Mesenchymal stem cell (in vitro differentiated cells and primary cell): ENCODE data around the gene PPP3CA.

Experiments used
- DNase-seq: peaks from one replicate; pipeline ENCODE4 v3.0.0-alpha.2; 2013
- H2AFZ ChIP-seq: one replicate; pipeline ENCODE4 v1.6.1; 2013; ENCODE audit warnings: low read depth, mild to moderate bottlenecking, control low read depth, inconsistent platforms, low read length, moderate library complexity
- H2AK5ac ChIP-seq: 2 replicates; pipeline ENCODE4 v1.6.1; 2013; ENCODE audit warnings: low read length, moderate library complexity, mild to moderate bottlenecking, inconsistent platforms; ENCODE audit not compliant: severe bottlenecking
- H2BK120ac ChIP-seq: one replicate; pipeline ENCODE4 v1.6.1; 2013; ENCODE audit warnings: low read depth, mild to moderate bottlenecking, inconsistent platforms, low read length, moderate library complexity
- H2BK12ac ChIP-seq, 2 experiments: one replicate each; pipeline ENCODE4 v1.6.1; 2013; ENCODE audit warnings: inconsistent platforms in 2 of 2, low read length in 2 of 2, mild to moderate bottlenecking in 2 of 2, moderate library complexity in 2 of 2, control low read depth in 1 of 2
- H2BK15ac ChIP-seq: one replicate; pipeline ENCODE4 v1.6.1; 2013; ENCODE audit warnings: mild to moderate bottlenecking, low read depth, inconsistent platforms; ENCODE audit not compliant: poor library complexity, severe bottlenecking
- H2BK5ac ChIP-seq: 2 replicates; pipeline ENCODE4 v1.6.1; 2013; ENCODE audit warnings: low read depth, mild to moderate bottlenecking, low read length, control low read depth, inconsistent platforms; ENCODE audit not compliant: poor library complexity, severe bottlenecking
- H3K14ac ChIP-seq, 2 experiments: one replicate each; pipeline ENCODE4 v1.6.1; 2013; ENCODE audit warnings: inconsistent platforms in 2 of 2, low read length in 2 of 2, control low read depth in 1 of 2, mild to moderate bottlenecking in 1 of 2, moderate library complexity in 1 of 2
- H3K18ac ChIP-seq, 2 experiments: one replicate each; pipeline ENCODE4 v1.6.1; 2013; ENCODE audit warnings: inconsistent platforms in 2 of 2, low read length in 2 of 2, control low read depth in 1 of 2, low read depth in 1 of 2, mild to moderate bottlenecking in 1 of 2
- H3K23ac ChIP-seq, 2 experiments: one replicate each; pipeline ENCODE4 v1.6.1; 2013; ENCODE audit warnings: inconsistent platforms in 2 of 2, low read length in 2 of 2, mild to moderate bottlenecking in 2 of 2, moderate library complexity in 2 of 2, control low read depth in 1 of 2
- H3K27ac ChIP-seq: 2 replicates; pipeline ENCODE4 v1.5.1; 2013; ENCODE audit warnings: mild to moderate bottlenecking, moderate library complexity, low read length, control low read depth, inconsistent platforms; ENCODE audit not compliant: poor library complexity, severe bottlenecking
- H3K27me3 ChIP-seq, 2 experiments: 2 replicates each; pipeline versions ENCODE4 v1.6.1 to v1.7.0; 2013; ENCODE audit warnings: low read length in 2 of 2, mild to moderate bottlenecking in 2 of 2, moderate library complexity in 2 of 2, control low read depth in 1 of 2, inconsistent platforms in 1 of 2; ENCODE audit not compliant: control insufficient read depth in 1 of 2, insufficient read depth in 1 of 2
- H3K36me3 ChIP-seq, 2 experiments: 2 replicates each; pipeline versions ENCODE4 v1.6.1 to v1.7.0; 2013; ENCODE audit warnings: low read length in 2 of 2, control low read depth in 1 of 2, inconsistent platforms in 1 of 2, low read depth in 1 of 2, mild to moderate bottlenecking in 1 of 2; ENCODE audit not compliant: insufficient read depth in 2 of 2, control insufficient read depth in 1 of 2
- H3K4ac ChIP-seq, 2 experiments: one replicate each; pipeline ENCODE4 v1.6.1; 2013; ENCODE audit warnings: inconsistent platforms in 2 of 2, low read length in 2 of 2, mild to moderate bottlenecking in 2 of 2, moderate library complexity in 2 of 2, control low read depth in 1 of 2, low read depth in 1 of 2
- H3K4me1 ChIP-seq: 2 replicates; pipeline ENCODE4 v1.6.1; 2013; ENCODE audit warnings: low read depth, low read length, control low read depth; ENCODE audit not compliant: control insufficient read depth, insufficient read depth
- H3K4me2 ChIP-seq: 2 replicates; pipeline ENCODE4 v1.6.1; 2013; ENCODE audit warnings: low read length, mild to moderate bottlenecking, inconsistent platforms; ENCODE audit not compliant: poor library complexity, severe bottlenecking
- H3K4me3 ChIP-seq, 2 experiments: 2 replicates each; pipeline versions ENCODE4 v1.5.1 to v1.7.0; 2013; ENCODE audit warnings: low read length in 2 of 2, mild to moderate bottlenecking in 2 of 2, control low read depth in 1 of 2, low read depth in 1 of 2; ENCODE audit not compliant: insufficient read depth in 1 of 2
- H3K79me1 ChIP-seq: replicated peaks from 2 replicates; pipeline ENCODE4 v1.6.1; 2013; ENCODE audit warnings: mild to moderate bottlenecking, control low read depth, low read length, inconsistent platforms; ENCODE audit not compliant: poor library complexity, severe bottlenecking
- H3K9ac ChIP-seq: 2 replicates; pipeline ENCODE4 v1.7.0; 2013; ENCODE audit warnings: mild to moderate bottlenecking, low read length, moderate library complexity
- H3K9me3 ChIP-seq: 2 replicates; pipeline ENCODE4 v1.7.0; 2013; ENCODE audit warnings: mild to moderate bottlenecking, low read length; ENCODE audit not compliant: control insufficient read depth
- H4K8ac ChIP-seq: one replicate; pipeline ENCODE4 v1.6.1; 2013; ENCODE audit warnings: inconsistent platforms, mild to moderate bottlenecking, low read length, moderate library complexity
- H4K91ac ChIP-seq: one replicate; pipeline ENCODE4 v1.6.1; 2013; ENCODE audit warnings: mild to moderate bottlenecking, low read length, inconsistent platforms
- WGBS: methylation state at CpG from one replicate; pipeline ENCODE4 v1.1.7; 2013; ENCODE audit warnings: mixed read lengths; 5-methylcytosine and 5-hydroxymethylcytosine counted together

PPP3CA gene

GRCh38 chr4:101347557-101348366 lies 436 bp upstream of the PPP3CA start:
- Histone ChIP-seq H3K4me3 (peak overlapping the region; percentile 98), H4K8ac (peak overlapping the region; percentile 70), H2BK120ac (peak overlapping the region; percentile 85), H3K9me3 (no peaks in the 10 kb centered on the region), H2BK5ac (peak overlapping the region; percentile 84), H2BK12ac (peak overlapping the region in 1 of 2 experiments; percentile 78), H3K23ac (peak overlapping the region in 1 of 2 experiments; percentile 90), H3K4me2 (peak overlapping the region; percentile 71), H3K4me1 (peaks cover 12% of the 10 kb centered on the region), H4K91ac (peak overlapping the region; percentile 79), H3K9ac (peak overlapping the region; percentile 94), H3K27ac (peak overlapping the region; percentile 85), H3K36me3 (no peaks in the 10 kb centered on the region), H3K79me1 (peaks cover 2% of the 10 kb centered on the region), H2AFZ (peak overlapping the region; percentile 87), H3K18ac (peak overlapping the region; percentile 71 to 100), H3K14ac (peak overlapping the region in 1 of 2 experiments; percentile 98), H2BK15ac (no peak overlapping the region), H2AK5ac (no peak overlapping the region), H3K4ac (peak overlapping the region in 1 of 2 experiments; percentile 85), H3K27me3 (no peaks in the 10 kb centered on the region)
- under 1% methylated on average over 61 of the region's 71 CpGs for WGBS
- peak; percentile 97 for DNase-seq

GRCh38 chr4:101346351-101347266 lies 717 bp downstream of the PPP3CA start:
- WGBS = under 1% methylated on average over 64 of the region's 93 CpGs
- H3K36me3 ChIP-seq = no peaks in the 10 kb centered on the region
- H3K9ac ChIP-seq = peak overlapping the region; percentile 87
- peak overlapping the region; percentile 62 for H3K27ac ChIP-seq
- H2AFZ ChIP-seq = peak overlapping the region; percentile 85
- peak; percentile 86 for DNase-seq
- H2BK5ac ChIP-seq = peak overlapping the region; percentile 80
- H2BK120ac ChIP-seq = peak overlapping the region; percentile 85
- peak overlapping the region; percentile 95 for H4K91ac ChIP-seq
- peak overlapping the region; percentile 98 to 100 for H3K18ac ChIP-seq
- H3K14ac ChIP-seq = peak overlapping the region; percentile 21 to 92
- H4K8ac ChIP-seq = peak overlapping the region; percentile 86
- peak overlapping the region; percentile 89 to 94 for H3K4ac ChIP-seq
- peak overlapping the region; percentile 79 for H3K4me2 ChIP-seq
- no peak overlapping the region for H2AK5ac ChIP-seq
- H3K9me3 ChIP-seq = no peaks in the 10 kb centered on the region
- peak overlapping the region; percentile 46 to 95 for H2BK12ac ChIP-seq
- H3K4me3 ChIP-seq = peak overlapping the region; percentile 83 to 98
- H2BK15ac ChIP-seq = peak overlapping the region; percentile 88
- peak overlapping the region in 1 of 2 experiments; percentile 100 for H3K23ac ChIP-seq
- peaks cover 2% of the 10 kb centered on the region for H3K79me1 ChIP-seq
- H3K27me3 ChIP-seq = no peaks in the 10 kb centered on the region
- H3K4me1 ChIP-seq = peaks cover 12% of the 10 kb centered on the region

GRCh38 chr4:101345596-101346350 lies 1.6 kb downstream of the PPP3CA start:
- DNase-seq = peak; percentile 70
- peaks cover 2% of the 10 kb centered on the region for H3K79me1 ChIP-seq
- H2BK15ac ChIP-seq = no peak overlapping the region
- H3K4ac ChIP-seq = no peak overlapping the region
- H2BK12ac ChIP-seq = peak overlapping the region in 1 of 2 experiments; percentile 12
- no peak overlapping the region for H2BK5ac ChIP-seq
- H3K4me1 ChIP-seq = peaks cover 12% of the 10 kb centered on the region
- no peaks in the 10 kb centered on the region for H3K27me3 ChIP-seq
- H3K9ac ChIP-seq = peak overlapping the region; percentile 87
- peak overlapping the region in 1 of 2 experiments; percentile 44 for H3K14ac ChIP-seq
- H4K8ac ChIP-seq = no peak overlapping the region
- no peaks in the 10 kb centered on the region for H3K36me3 ChIP-seq
- peak overlapping the region; percentile 94 to 98 for H3K4me3 ChIP-seq
- peak overlapping the region; percentile 65 for H4K91ac ChIP-seq
- WGBS = 1% methylated on average over 11 of the region's 45 CpGs
- peak overlapping the region; percentile 43 for H3K27ac ChIP-seq
- no peak overlapping the region for H2AFZ ChIP-seq
- peak overlapping the region; percentile 79 for H3K4me2 ChIP-seq
- peak overlapping the region in 1 of 2 experiments; percentile 23 for H3K23ac ChIP-seq
- H3K9me3 ChIP-seq = no peaks in the 10 kb centered on the region
- H2AK5ac ChIP-seq = no peak overlapping the region
- peak overlapping the region; percentile 66 for H2BK120ac ChIP-seq
- H3K18ac ChIP-seq = peak overlapping the region; percentile 3 to 19
